GM04503 (cell line): Measurements from ENCODE around the gene TNS4.

Source experiments
- DNase-seq: peaks from one replicate; pipeline ENCODE4 v3.0.0-alpha.2; 2012; ENCODE audit warnings: low read depth

The TNS4 gene

DNA sequence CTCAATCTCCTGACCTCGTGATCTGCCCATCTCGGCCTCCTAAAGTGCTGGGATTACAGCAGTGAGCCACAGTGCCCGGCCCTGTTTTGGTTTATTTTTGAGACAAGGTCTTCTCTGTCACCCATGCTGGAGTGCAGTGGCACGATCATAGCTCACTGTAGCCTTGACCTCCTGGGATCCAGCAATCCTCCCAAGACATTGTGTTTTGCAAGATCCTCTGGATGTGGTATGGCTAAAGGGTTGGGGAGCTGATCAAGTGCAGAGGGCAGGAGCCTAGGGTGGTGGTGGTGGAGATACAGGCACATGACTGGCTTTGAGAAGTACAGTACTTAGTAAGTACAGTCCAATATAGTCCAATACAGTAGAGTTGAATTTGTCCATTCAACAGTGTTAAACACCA, 16.6 kb upstream of the TNS4 start:
- no peak for DNase-seq

DNA sequence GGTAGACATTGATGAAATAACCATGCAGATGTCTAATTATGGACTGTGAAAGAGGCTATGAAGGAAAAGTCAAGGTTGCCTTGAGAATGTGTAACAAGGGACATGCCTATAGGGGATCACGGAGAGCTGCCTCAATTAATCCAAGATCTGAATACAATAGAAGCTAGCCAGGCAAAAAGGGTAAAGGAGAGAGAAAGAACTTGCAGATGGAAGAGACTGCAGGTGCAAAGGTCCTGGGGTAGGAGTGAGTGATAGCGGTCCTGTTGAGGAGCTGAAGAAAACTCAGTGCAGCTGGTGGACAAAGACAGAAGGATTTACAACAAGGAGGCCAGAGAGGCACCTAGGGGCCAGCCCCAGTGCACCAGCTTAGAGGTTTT, 15.9 kb upstream of the TNS4 start:
- no peak for DNase-seq

DNA sequence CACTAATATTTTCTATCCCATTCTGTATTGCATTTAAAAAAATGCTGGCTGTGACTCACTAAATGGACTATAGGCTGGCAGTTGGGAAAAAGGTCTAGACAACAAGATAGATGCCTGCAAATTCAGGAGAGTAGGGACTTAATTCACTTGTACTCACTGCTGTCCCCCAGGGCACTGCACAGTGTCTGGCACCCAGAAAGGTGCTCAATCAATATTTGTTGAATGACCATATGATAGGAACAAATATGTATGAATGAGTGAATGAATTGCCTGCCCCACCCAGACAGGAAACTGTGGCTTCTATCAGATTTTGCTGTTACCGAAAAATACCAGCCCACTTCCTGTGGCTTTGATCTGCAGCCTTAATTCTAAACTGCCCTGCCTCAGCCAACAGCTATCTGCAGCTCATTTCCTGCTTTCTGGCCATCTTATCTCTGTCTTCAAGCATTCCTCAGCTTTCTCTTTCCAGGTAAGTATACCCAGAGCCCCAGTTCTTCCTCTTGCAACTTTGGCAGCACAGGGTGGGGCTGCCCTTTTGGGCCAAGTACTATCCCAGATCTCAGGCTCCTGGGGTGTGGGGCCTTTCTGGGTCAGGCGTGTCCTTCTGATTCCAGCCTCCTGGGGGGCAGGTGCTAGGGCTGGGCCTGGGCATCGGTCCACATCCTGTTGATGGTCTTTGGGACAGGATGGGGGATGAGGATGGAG, 15.3 kb upstream of the TNS4 start:
- DNase-seq = no peak

DNA sequence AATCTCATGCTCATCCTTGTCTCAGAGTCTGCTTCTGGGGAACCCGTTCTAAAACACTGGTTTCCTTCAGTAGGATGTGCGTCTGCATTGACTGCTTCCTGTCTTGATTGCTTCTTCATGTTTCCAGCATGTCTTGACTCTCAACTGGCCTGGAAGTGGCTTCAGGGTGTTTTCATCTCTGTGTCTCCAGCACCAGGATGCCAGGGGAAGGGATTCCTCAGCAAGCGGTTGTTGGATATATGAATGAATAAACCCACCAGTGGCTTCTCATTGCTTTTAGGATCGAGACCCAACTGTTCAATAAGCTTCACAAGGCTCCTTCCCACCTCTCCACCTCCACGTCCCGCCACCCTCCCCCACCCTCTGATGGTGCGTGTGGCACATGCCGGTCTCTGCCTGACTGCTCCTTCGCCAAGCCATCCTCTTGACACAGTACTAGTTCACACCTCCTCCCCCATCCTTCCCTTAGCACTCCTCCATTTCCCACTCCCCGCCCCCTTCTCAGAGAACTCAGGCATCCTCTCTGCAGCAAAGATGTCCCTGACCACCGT, 14.1 kb upstream of the TNS4 start:
- DNase-seq = no peak

DNA sequence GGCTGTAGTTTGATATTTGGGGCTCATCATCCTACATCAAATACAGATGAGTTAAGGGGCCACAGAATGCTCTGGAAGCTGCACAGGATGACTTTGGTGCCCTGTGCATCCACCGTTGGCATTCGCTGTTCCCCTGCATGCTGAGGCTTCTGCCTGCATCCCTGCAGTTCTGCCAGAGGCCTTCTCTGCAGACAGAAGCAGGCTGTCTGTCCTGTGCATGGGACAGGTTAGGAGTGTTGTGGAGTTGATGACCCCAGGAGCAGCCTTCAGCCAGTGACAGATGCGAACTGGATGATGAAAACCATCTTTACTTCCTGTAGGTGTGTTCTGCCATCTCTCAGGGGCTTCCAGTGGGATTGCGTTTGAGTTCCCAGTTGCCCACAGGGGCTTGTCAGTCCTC, 13.6 kb upstream of the TNS4 start:
- no peak for DNase-seq

DNA sequence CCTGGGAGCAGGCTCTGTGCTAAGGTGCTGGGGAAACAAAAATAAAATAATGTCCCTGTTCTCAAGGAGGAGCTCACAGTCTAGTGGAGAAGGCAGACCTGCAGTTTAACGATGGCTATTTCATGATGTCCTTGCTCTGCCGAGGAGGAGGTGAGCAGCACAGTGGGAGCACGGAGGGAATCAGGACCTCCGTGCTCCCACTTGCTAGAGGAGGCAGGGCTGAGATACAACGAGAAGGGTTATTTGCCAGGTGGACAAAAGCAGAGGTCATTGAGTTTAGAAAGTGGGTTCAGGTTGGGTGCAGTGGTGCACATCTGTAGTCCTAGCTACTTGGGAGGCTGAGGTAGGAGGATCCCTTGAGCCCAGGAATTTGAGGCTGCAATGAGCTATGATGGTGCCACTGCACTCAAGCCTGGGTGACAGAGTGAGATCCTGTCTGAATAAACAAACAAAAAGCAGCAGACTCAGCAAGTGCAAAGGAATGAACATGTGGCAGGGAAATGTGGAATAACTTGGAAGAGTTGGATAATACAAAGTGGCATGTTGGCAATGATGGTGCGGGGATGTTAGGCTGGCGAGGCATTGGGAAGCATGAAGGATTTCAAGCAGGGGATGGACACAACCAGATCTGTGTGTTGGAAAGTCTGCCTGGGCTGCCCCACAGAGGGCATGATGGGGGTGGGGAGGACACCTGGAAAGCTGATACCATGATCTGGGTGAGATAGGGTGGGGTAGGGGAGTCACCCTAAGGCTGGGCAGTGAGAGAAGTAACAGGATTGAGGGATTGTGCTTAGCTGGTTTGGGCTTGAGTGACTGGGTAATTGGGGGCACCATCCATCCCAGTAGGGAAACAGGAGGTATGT, 12.8 kb upstream of the TNS4 start:
- DNase-seq = no peak

DNA sequence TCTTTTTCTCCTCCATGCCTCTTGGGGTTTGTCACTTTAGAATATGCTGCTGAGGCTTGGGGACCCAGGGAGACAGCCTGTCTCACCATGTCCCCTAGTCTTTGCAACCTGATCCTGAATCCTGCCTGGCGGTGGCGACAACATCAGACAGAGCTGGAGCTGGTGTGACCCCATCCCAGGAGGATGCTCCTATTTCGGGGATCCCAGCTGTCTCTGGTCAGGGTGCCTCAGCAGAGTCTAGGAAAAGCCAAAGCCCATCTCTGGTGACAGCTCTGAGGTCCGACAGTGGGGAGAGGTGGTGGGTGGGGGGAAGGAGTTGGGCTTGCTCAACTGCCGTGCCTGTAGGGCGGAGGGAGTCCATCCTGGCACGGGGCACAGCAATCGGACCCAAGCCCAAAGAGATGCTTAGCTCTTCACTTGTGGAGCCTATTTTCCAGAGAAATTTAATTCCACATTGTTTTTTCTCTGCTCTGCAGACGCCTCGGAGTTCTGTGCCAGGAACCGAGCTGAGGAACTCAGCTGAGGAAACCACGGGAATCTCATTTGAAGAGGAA, 10.3 kb upstream of the TNS4 start:
- DNase-seq = no peak

DNA sequence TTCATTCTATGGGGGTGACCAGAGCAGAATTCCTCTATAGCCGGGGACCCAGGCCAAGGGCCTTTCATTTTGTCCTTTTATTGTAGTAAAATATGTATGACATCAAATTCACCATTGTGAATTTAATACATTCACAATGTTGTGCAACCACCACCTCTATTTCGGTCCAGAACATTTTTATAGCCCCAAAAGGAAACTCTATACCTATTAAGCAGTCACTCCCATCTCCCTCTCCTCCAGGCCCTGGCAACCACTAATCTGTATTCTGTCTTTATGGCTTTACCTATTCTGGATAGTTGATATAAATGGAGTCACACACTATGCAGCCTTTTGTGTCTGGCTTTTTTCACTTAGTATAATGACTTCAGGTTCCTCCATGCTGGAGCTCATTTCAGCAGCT, 9.7 kb upstream of the TNS4 start:
- no peak for DNase-seq

DNA sequence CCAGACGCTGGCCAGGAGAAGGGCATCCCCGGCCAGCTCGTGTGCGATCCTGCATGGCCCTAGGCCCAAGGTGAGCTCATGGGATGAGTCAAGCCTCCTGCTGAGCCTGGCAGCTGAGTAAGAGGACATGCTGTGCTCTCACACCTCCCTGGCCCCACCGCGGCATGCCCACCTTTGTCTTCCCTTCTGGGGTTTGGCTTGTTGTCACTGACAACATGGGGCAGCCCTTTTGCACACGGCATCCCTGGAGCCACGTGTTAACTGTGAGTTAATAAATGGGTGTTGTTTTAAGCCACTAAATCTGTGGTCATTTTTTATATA, 8.9 kb upstream of the TNS4 start:
- DNase-seq = no peak

DNA sequence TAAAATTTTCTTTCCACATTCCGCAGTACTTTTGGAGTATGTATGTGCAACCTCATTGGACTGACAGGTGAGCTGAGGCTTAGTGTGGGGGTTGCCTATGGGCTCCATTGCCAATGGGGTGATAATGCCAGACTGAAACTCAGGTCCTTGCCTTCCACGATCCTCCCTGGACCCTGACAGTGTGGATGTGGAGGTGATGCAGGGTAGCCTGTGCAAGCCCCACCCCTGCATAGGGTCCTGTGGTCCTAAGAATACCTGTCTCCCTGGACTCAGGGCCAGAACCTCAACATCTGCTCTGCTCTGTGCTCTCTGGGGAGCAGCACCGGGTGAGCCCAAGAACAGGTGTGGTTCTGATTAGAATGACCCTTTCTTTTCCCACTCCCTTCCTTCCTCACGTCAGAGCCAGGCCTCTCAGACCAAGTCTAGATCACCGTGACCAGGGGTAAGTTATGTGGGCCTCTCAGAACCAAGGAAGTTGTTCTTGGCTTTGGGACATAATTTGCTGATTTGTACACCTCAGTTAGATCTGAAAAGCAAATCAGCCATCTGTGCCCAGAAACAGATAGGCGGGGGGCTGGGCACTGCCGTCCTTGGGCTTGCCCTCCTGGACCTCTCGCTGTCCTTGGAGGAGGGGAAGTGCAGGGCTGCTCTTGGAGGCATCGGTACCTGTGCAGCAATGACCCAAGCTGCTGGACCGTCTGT, 8.4 kb upstream of the TNS4 start:
- DNase-seq = no peak

DNA sequence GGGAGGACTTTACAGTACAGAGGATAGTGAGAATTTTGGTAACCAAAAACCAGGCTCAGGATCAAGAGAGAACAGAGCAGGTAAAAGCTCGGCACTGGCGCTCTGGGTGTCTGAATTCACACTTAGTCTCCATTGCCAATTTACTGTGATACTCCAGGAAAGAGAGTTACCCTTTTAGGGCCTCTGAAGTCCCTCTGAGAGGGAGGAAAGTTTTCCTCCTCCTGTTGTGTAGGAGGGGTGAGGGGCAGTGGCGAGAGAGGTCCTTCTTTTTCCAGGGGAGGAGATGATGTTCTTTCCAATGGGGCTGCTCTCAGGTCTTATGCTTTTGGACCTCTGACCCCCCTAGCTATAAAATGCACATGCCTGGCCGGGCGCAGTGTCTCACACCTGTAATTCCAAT, 5.4 kb upstream of the TNS4 start:
- DNase-seq = no peak

DNA sequence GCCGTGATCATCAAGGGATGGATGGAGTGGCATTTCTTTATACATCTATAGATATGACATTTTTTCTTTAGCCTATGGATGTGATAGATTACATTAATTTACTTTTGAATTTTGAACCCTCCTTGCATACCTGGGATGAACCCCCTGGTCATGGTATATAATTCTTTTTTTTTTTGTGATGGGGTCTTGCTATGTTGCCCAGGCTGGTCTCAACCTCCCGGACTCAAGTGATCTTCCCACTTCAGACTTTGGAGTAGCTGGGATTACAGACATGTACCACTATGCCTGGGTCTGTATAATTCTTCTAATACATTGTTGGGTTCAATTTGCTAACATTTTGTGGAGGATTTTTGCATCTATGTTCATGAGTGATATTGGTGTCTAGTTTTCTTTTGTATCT, 1.7 kb upstream of the TNS4 start:
- no peak for DNase-seq

DNA sequence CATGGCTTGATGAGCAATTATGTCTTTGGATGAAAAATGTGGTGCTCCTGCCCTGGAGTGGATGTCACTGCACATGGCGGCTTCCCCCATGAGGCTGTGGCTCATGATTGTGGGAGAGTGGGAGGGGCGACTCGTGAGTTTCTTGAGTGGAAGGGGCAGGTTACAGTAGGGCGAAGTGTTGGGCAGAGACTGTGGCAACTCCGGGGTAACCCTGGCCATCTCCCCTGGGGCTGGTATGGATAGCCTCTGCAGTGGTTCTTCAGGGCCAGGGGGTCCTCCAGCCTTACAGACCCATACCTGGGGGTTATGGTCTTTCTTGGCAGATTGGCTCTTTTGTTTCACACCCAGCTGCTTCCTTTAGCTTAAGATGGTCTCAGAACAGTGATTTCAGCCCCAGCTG, 1.3 kb upstream of the TNS4 start:
- no peak for DNase-seq

DNA sequence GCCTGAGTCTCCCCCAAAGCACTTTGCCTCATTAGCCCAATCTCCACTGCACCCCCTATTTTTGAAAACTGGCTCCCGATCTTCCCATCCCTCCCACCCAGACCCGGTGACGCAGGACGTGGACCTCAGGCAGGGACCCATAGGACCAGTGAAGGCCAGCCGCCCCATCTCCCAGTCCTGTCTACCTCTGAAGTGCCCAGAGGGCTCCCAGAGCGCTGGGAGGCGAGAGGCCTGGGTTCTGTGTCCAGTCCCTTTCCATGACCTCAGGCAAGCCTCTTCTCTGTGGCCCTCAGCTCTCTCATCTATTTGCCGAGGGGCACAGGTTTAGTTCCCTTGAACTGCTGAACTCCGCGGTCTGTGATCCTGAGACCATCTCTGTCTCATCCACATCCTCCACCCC, 714 bp downstream of the TNS4 start:
- no peak for DNase-seq

DNA sequence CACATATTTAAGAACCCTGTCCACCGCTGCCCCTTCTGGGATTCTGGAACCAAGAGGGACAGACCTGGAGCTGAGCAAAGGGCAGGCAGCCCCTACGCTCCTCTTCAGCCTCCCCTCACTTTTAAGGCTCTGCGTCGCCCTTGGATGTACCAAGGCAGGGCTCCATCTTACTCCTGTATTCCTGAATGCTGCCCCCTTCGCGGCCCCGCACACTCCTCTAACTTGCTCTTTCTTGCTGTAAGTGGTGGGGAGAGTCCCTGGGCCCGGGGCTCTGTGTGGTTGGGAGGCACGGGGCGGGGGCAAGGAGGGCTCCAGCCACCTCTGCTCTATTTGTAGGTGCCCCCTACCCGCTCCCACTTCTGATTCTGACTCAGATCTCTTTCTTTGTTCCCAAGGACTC, 1.2 kb downstream of the TNS4 start:
- no peak for DNase-seq

DNA sequence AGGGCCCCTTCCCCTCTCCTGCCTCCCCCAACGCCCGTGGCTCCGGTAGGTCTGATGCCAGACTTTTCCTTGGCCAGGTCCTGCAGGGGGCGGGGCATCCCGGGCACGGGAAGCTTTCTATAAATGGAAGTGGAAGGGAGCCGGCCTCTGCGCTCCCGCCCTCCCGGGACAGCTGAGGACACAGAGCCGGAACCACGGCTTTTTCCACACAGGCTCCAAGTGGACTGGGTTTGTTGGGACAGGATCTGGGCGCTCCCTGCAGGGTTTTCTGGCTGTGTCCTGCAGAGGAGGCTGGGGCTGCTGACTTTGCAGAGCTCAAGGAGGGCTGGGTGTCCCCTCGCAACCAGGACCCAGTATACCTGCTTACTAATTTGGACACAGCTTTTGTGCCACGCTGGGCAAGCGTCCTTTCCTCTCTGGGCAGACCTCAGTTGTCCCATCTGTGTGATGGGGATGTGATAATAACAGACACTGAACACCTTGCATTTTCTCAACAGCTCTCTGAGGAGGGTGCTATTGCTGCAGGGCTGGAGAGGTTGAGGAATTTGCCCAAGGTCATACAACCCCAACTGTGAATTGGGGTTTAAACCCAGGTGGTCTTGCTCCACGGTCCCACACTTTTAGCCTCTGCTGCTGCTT, 1.8 kb downstream of the TNS4 start:
- no peak for DNase-seq

DNA sequence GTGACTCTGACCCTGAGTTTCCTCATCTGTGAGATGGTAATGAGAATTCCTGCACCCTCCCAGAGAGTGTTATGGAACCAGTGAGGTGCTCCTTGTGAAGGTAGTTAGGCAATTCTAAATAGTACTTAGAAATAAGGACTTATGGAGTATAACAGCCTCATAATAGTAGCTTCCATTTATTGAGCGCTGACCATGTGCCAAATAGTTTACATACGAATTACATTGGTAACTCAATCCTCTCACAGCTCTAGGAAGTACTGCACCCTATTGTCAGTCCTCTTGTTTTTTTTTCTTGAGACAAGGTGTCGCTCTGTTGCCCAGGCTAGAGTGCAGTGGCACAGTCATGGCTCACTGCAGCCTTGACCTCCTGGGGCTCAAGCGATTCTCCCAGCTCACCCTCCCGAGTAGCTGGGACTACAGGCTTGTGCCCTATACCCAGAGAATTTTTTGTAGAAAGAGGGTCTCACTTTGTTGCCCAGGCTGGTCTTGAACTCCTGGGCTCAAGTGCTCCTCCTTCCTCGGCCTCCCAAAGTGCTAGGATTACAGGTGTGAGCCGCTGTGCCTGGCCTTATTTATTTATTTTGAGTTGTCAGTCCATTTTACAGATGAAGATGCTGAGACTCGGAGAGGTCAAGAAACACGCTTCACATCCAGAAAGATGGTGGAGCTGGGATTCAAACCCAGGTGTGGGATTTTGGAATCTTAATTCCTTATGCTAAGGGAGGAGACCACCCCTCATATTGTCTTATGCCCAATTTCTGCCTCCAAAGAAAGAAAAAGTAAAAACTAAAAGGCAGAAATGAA, 2.9 kb downstream of the TNS4 start:
- DNase-seq = no peak

DNA sequence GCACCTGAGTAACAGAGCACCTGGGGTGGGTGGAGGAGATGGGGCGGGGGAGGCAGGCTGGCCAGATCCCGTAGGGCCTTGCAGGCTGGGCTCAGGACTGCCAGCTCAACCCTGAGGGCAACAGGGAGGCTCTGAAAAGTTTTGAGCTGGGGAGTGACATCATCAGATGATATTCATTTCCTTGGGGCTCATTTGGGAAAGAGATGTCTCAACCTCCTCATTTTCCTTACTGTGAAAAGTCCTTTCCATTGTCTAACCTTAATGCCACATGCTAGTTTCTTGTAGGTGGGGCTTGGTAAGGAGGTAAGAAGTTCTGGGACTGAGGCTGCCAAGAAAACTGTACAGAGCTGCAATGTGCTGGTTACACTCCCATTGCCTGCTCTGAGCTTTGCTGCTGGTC, 3.7 kb downstream of the TNS4 start:
- DNase-seq = no peak

DNA sequence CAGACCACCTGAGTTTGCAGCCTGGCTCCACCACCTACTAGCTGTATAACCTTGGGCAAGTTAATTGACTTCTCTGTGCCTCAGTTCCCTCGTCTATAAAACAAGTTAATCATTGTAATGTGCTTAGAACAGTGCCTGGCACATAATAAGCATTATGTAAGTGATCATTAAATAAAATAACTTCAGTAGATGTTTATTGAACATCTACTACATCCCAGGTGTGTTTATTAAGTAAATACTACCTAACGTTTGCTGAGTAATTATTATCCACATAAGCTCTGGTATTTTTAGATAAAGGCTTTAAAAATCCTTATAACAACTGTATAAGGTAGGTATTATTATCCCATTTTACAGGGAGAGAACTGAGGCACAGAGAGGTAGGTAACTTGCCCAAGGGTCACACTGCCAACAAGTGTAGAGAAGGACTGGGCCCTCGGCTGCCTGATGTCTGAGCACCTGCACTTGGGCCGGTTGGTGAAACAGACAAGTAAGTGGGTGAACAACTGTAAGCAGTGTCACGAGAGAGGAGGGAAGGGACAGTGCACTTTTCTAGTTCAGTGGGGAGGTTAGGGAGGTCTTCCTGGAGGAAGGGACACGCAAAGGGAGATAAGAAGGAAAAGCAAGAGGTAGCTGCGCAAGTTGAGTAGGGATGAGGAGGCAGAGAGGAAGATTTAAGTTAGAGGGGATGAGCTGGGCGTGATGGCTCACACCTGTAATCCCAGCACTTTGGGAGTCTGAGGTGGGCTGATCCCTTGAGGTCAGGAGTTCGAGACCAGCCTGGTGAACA, 4.6 kb downstream of the TNS4 start:
- no peak for DNase-seq

DNA sequence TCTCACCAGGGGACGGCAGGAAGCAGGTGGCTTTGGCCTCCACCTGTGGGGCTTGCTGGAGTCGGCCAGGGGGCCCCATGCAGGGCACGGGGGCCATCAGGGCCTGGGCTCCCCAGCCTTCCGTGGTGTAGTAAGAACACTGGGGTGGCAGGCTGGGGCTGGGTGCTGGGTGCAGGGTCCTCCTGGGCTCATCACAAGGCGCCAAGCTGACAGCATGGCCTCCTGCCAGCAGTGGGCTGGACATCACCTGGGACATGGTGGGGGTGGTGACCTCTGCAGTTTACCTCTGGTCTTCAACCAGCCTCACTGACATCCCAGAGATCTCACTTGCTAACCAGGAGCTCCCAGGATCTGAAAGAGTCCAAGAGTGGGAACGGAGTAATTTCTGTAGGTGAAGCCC, 5.3 kb downstream of the TNS4 start:
- no peak for DNase-seq

DNA sequence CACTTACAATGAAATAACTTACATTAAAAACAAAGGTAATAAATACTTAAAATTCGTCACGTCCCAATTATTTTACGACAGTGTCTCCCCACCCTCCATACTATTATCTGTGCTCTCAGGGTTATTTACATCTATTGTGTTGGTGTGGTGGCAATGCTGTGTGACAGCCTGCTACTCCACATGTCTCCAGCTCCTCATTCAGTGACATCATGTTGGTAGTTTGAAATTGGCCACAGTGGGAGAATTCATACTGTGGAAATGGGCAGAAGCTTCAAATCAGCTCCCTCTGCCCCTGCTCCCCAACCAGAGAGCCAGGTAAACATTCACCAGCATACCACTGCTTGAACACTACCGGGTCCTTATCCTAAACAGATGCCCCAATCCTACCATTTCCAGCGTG, 6.3 kb downstream of the TNS4 start:
- no peak for DNase-seq
